ENCODE results near the gene PROM2. TPM values are rescaled to one million over a fixed set of nuclear protein-coding genes. Genes with fewer than 3 reads are reported as not detected.

The PROM2 gene
- total RNA-seq, 4 donors from 2014 or later: 16.7 to 24.3 (median 22.0) TPM

- Histone ChIP-seq H3K9me3 (no peaks in the 10 kb centered on the region), H3K27ac (no peak overlapping the region), H3K4me1 (no peaks in the 10 kb centered on the region), H3K27me3 (no peaks in the 10 kb centered on the region), H3K36me3 (no peaks in the 10 kb centered on the region), H3K4me3 (replicated peaks in 1 of 3) (no peak overlapping the region)
- no peak for DNase-seq
- intact Hi-C loops (cut with DNase I): no loop called here
- 96 to 98% methylated on average over 4 to 5 of the region's 5 CpGs for WGBS, 2 donors
- no peak for TF ChIP-seq CTCF (IDR thresholded peaks at IDR 0.05)
- no peak for TF ChIP-seq POLR2A (IDR thresholded peaks at IDR 0.05)
Measured at GRCh38 chr2:95287806-95288205, 13.6 kb downstream of the PROM2 start.

GRCh38 chr2:95289253-95289652 lies 15.0 kb downstream of the PROM2 start:
- H3K36me3 ChIP-seq: no peaks in the 10 kb centered on the region
- 77 to 83% methylated on average over 7 of the region's 7 CpGs for WGBS, 2 donors
- no peaks in the 10 kb centered on the region for H3K27me3 ChIP-seq
- no peak overlapping the region for H3K4me3 ChIP-seq (replicated peaks in 1 of 3)
- H3K27ac ChIP-seq: no peak overlapping the region
- no peaks in the 10 kb centered on the region for H3K4me1 ChIP-seq
- no peaks in the 10 kb centered on the region for H3K9me3 ChIP-seq
- no peak for DNase-seq
- intact Hi-C loops (cut with DNase I): no loop called here
- TF ChIP-seq CTCF (IDR thresholded peaks at IDR 0.05): peak in 2 of 6 experiments; percentile 7 to 13
- TF ChIP-seq POLR2A (IDR thresholded peaks at IDR 0.05): no peak

GRCh38 chr2:95291222-95291621 lies 17.0 kb downstream of the PROM2 start:
- intact Hi-C loops (cut with DNase I): no loop called here
- no peak overlapping the region for H3K4me3 ChIP-seq (replicated peaks in 1 of 3)
- H3K36me3 ChIP-seq: no peaks in the 10 kb centered on the region
- H3K9me3 ChIP-seq: no peaks in the 10 kb centered on the region
- no peak for DNase-seq
- TF ChIP-seq CTCF (IDR thresholded peaks at IDR 0.05) (no peak), POLR2A (IDR thresholded peaks at IDR 0.05) (no peak)
- H3K4me1 ChIP-seq: peaks cover 0 to 6% of the 10 kb centered on the region in 2 donors
- no peaks in the 10 kb centered on the region for H3K27me3 ChIP-seq
- no peak overlapping the region for H3K27ac ChIP-seq

- no peak overlapping the region for H3K4me3 ChIP-seq (replicated peaks in 1 of 3)
- WGBS, 2 donors: 91 to 92% methylated on average over 7 to 9 of the region's 9 CpGs
- no peak overlapping the region for H3K27ac ChIP-seq
- no peak for DNase-seq
- peaks cover 0 to 13% of the 10 kb centered on the region in 2 donors for H3K4me1 ChIP-seq
- intact Hi-C loops (cut with DNase I): no loop called here
- no peaks in the 10 kb centered on the region for H3K27me3 ChIP-seq
- no peaks in the 10 kb centered on the region for H3K9me3 ChIP-seq
- TF ChIP-seq POLR2A (IDR thresholded peaks at IDR 0.05) (no peak), CTCF (IDR thresholded peaks at IDR 0.05) (no peak)
- H3K36me3 ChIP-seq: no peaks in the 10 kb centered on the region
Measured at GRCh38 chr2:95292623-95293260, 18.5 kb downstream of the PROM2 start.

- Histone ChIP-seq H3K9me3 (no peaks in the 10 kb centered on the region), H3K27ac (no peak overlapping the region), H3K4me3 (replicated peaks in 1 of 3) (no peak overlapping the region), H3K36me3 (no peaks in the 10 kb centered on the region), H3K4me1 (peaks cover 8 to 31% of the 10 kb centered on the region in 2 donors), H3K27me3 (no peaks in the 10 kb centered on the region)
- intact Hi-C loops (cut with DNase I): no loop called here
- 89 to 94% methylated on average over 19 of the region's 19 CpGs for WGBS, 2 donors
- TF ChIP-seq CTCF (IDR thresholded peaks at IDR 0.05) (no peak), POLR2A (IDR thresholded peaks at IDR 0.05) (no peak)
- no peak for DNase-seq
Measured at GRCh38 chr2:95294579-95295250, 20.5 kb downstream of the PROM2 start.
